GM20000 (cell line): ENCODE measurements around the gene CARD10.

Experiments
- DNase-seq: peaks from one replicate; pipeline ENCODE4 v3.0.0; 2012; ENCODE audit warnings: low spot score
- CTCF ChIP-seq: IDR thresholded peaks from 2 replicates; pipeline ENCODE4 v1.5.1; 2012; ENCODE audit warnings: mild to moderate bottlenecking, control low read depth; ENCODE audit errors: extremely low read depth, missing control alignments

Gene CARD10

DNA sequence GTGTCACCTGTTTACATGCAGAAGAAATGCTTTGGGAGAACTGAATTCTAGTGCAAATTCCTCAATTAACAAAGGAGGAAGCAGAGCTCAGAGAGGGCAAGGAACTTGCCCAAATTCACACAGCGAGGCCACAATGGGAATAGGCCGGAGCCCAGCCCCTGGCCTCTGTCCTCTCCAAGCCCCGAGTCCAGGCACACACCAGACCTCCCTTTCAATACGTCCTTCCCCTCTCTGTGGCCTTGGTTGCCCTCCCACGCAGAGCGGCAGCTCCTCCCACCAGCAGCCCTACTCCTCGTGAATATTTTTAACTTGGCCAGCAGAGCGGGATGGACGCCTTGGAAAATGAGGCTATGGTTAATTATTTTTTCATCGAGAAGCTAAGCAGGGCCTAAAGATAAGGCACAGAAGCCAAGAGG is 1.6 kb upstream of the CARD10 start:
- DNase-seq = no peak
- no peak for TF ChIP-seq CTCF

- no peak for DNase-seq
- TF ChIP-seq CTCF = no peak
These were observed 527 bp downstream of the CARD10 start for GRCh38 chr22:37518509-37519267.

DNA sequence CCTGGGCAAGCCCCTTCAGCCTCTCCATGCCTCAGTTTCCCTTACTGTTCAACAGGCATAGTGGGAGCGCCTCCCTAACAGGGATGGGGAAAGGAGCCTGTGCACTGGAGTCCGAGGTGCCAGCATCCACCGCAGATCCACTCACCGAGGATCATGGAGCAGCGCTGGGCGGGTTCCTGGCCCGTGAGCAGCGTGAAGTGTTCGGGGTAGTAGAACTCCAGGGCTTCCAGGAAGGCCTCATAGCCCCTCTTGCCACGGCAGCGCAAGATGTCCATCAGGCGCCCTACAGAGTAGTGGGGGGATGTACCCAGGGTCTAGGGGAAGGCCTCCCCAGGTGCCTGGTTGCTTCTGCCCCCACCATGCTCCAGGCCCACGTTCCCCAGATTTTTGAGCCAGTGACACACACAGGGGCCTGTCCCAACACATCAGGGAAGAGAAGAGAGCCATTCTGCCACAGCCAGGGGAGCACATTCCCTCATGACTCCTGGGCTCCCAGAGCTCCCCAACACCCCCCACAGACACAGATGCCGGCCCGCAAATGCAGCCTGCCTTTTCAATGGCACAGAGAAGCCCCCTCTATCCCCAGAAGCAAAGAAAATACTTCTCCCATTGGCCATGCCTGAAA is 1.3 kb downstream of the CARD10 start:
- DNase-seq = no peak
- no peak for TF ChIP-seq CTCF

DNA sequence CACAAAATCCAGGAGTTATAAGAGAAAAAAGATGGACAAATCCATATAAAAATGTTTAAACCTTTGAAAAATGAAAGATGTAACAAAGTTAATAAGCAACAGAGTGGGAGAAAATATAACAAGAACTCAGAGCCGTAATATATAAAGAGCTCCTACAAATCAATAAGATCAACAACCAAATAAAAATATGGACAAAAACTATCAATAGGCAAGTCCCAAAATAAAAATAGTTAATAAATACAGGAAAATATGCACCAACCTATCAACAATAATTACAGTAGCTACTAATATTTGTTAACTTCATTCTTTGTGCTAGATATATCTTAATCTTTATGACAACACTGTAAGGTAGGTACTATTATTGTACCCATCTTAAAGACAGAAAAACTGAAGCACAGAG is 2.8 kb downstream of the CARD10 start:
- no peak for DNase-seq
- no peak for TF ChIP-seq CTCF

- no peak for TF ChIP-seq CTCF
These were observed 3.3 kb downstream of the CARD10 start for GRCh38 chr22:37515901-37516300.

GRCh38 chr22:37514526-37515051 is 4.6 kb downstream of the CARD10 start:
- no peak for DNase-seq
- TF ChIP-seq CTCF = no peak

More at GRCh38 chr22:37515901-37516300, 3.3 kb downstream of the CARD10 start:
- no peak for DNase-seq

GRCh38 chr22:37511395-37512104 is 7.7 kb downstream of the CARD10 start:
- TF ChIP-seq CTCF = no peak

More at GRCh38 chr22:37511395-37512104, 7.7 kb downstream of the CARD10 start:
- no peak for DNase-seq
